Measurements from ENCODE around the gene FGGY. TPM values are rescaled to one million over a fixed set of nuclear protein-coding genes. Genes with fewer than 3 reads are reported as not detected.

Gene FGGY
- total RNA-seq, 1 experiment from 2014 or later = 12.0 TPM

DNA sequence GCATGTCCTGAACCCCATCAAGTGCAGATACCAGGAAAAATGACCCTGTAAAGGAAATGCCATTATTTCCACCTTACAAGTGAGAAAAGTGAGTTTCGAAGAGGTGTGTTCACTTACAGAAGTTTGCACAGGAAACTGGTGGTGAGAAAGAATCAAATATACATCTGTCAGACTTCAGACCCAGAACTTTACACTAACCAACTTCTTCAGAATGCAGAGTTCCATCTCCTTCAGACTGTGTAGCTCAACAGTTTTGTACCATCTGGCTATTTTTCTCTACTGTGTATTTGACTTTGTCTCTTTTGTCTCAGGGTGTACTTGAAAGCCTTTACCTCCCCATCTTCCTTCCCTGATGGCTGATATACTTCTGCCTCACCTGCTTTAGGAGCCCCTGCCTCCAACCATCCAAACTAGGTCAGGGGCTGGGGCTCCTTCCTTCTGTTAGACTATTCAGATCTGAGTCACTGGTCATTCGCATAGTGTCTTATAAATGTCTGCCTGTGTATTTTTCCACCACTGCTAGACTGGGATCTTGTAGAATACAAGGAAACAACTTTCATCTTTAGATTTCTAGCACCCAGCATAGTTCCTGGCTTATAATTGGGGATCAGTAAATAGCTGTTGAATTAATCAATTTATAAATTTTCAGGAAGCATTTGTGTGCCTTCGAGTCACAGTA, 247.9 kb downstream of the FGGY start (continued):
- TF ChIP-seq, protein P1, sequence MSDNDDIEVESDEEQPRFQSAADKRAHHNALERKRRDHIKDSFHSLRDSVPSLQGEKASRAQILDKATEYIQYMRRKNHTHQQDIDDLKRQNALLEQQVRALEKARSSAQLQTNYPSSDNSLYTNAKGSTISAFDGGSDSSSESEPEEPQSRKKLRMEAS (CRISPR knock-in tag; IDR thresholded peaks at IDR 0.05) = no peak
- TF ChIP-seq ELF4 (CRISPR knock-in tag; IDR thresholded peaks at IDR 0.05; ENCODE audit: low read depth) = no peak

- H3K9me3 Mint-ChIP-seq = peaks cover 2% of the 10 kb centered on the region; the same call in 1 of the 2 replicates
Observed at GRCh38 chr1:59545830-59546229, 248.9 kb downstream of the FGGY start.

More at GRCh38 chr1:59545830-59546229, 248.9 kb downstream of the FGGY start:
- Mint-ChIP-seq H3K4me1 (peaks cover 7% of the 10 kb centered on the region), H3K4me3 (no peak overlapping the region), H3K27ac (no peak overlapping the region), H3K27me3 (ENCODE audit: low read depth) (no peaks in the 10 kb centered on the region), H3K36me3 (no peaks in the 10 kb centered on the region)
- DNase-seq (ENCODE audit: low spot score) = no peak
- ChIA-PET CTCF (no interaction called here), POLR2A (no interaction called here)
- no peak for ATAC-seq
- TF ChIP-seq, protein P2, sequence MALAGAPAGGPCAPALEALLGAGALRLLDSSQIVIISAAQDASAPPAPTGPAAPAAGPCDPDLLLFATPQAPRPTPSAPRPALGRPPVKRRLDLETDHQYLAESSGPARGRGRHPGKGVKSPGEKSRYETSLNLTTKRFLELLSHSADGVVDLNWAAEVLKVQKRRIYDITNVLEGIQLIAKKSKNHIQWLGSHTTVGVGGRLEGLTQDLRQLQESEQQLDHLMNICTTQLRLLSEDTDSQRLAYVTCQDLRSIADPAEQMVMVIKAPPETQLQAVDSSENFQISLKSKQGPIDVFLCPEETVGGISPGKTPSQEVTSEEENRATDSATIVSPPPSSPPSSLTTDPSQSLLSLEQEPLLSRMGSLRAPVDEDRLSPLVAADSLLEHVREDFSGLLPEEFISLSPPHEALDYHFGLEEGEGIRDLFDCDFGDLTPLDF (CRISPR knock-in tag; IDR thresholded peaks at IDR 0.05) = no peak
- TF ChIP-seq FOXP1 (CRISPR knock-in tag; IDR thresholded peaks at IDR 0.05; ENCODE audit: borderline replicate concordance) = no peak
- TF ChIP-seq KAT7 (CRISPR knock-in tag; IDR thresholded peaks at IDR 0.05; ENCODE audit: borderline replicate concordance) = no peak
- TF ChIP-seq ZNF219 (CRISPR knock-in tag; IDR thresholded peaks at IDR 0.05; ENCODE audit: borderline replicate concordance) = no peak
- TF ChIP-seq, protein P3, sequence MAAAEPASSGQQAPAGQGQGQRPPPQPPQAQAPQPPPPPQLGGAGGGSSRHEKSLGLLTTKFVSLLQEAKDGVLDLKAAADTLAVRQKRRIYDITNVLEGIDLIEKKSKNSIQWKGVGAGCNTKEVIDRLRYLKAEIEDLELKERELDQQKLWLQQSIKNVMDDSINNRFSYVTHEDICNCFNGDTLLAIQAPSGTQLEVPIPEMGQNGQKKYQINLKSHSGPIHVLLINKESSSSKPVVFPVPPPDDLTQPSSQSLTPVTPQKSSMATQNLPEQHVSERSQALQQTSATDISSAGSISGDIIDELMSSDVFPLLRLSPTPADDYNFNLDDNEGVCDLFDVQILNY (CRISPR knock-in tag; IDR thresholded peaks at IDR 0.05) = no peak
- TF ChIP-seq SOX15 (CRISPR knock-in tag; IDR thresholded peaks at IDR 0.05) = no peak
- TF ChIP-seq NR3C1 (CRISPR knock-in tag; conservative IDR thresholded peaks at IDR 0.05; ENCODE audit: low read depth) = no peak
- TF ChIP-seq FOXK1 (CRISPR knock-in tag; IDR thresholded peaks at IDR 0.05) = no peak
- TF ChIP-seq ZNF263 (CRISPR knock-in tag; IDR thresholded peaks at IDR 0.05; ENCODE audit: low read depth) = no peak
- no peak for TF ChIP-seq MYBL2 (CRISPR knock-in tag; IDR thresholded peaks at IDR 0.05)
- TF ChIP-seq ATF6 (CRISPR knock-in tag; IDR thresholded peaks at IDR 0.05) = no peak
- TF ChIP-seq E2F4 (CRISPR knock-in tag; IDR thresholded peaks at IDR 0.05; ENCODE audit: borderline replicate concordance, low read depth) = no peak
- TF ChIP-seq, protein P4, sequence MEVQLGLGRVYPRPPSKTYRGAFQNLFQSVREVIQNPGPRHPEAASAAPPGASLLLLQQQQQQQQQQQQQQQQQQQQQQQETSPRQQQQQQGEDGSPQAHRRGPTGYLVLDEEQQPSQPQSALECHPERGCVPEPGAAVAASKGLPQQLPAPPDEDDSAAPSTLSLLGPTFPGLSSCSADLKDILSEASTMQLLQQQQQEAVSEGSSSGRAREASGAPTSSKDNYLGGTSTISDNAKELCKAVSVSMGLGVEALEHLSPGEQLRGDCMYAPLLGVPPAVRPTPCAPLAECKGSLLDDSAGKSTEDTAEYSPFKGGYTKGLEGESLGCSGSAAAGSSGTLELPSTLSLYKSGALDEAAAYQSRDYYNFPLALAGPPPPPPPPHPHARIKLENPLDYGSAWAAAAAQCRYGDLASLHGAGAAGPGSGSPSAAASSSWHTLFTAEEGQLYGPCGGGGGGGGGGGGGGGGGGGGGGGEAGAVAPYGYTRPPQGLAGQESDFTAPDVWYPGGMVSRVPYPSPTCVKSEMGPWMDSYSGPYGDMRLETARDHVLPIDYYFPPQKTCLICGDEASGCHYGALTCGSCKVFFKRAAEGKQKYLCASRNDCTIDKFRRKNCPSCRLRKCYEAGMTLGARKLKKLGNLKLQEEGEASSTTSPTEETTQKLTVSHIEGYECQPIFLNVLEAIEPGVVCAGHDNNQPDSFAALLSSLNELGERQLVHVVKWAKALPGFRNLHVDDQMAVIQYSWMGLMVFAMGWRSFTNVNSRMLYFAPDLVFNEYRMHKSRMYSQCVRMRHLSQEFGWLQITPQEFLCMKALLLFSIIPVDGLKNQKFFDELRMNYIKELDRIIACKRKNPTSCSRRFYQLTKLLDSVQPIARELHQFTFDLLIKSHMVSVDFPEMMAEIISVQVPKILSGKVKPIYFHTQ (CRISPR knock-in tag; IDR thresholded peaks at IDR 0.05) = no peak
- no peak for TF ChIP-seq ZNF423 (CRISPR knock-in tag; IDR thresholded peaks at IDR 0.05)
- TF ChIP-seq, protein P5, sequence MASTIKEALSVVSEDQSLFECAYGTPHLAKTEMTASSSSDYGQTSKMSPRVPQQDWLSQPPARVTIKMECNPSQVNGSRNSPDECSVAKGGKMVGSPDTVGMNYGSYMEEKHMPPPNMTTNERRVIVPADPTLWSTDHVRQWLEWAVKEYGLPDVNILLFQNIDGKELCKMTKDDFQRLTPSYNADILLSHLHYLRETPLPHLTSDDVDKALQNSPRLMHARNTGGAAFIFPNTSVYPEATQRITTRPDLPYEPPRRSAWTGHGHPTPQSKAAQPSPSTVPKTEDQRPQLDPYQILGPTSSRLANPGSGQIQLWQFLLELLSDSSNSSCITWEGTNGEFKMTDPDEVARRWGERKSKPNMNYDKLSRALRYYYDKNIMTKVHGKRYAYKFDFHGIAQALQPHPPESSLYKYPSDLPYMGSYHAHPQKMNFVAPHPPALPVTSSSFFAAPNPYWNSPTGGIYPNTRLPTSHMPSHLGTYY (CRISPR knock-in tag; IDR thresholded peaks at IDR 0.05) = no peak
- no peak for TF ChIP-seq SMAD3 (CRISPR knock-in tag; IDR thresholded peaks at IDR 0.05; ENCODE audit: borderline replicate concordance)
- TF ChIP-seq ZNF281 (CRISPR knock-in tag; IDR thresholded peaks at IDR 0.05) = no peak

Measured in WTC11 (cell line).